Mesendoderm (in vitro differentiated cells): ENCODE measurements around the gene IDNK. TPM values are rescaled to one million over a fixed set of nuclear protein-coding genes. Genes with fewer than 3 reads are reported as not detected.

ENCODE experiments used
- DNase-seq: peaks from one replicate; pipeline ENCODE4 v3.0.0; 2013
- H2AK5ac ChIP-seq: 2 replicates; pipeline ENCODE4 v1.6.1; 2013; ENCODE audit warnings: low read length, inconsistent platforms
- H2BK120ac ChIP-seq: 2 replicates; pipeline ENCODE4 v1.6.1; 2013; ENCODE audit warnings: low read depth, mild to moderate bottlenecking, low read length, moderate library complexity, mixed read lengths
- H2BK15ac ChIP-seq: replicated peaks from 2 replicates; pipeline ENCODE4 v1.6.1; 2013; ENCODE audit warnings: low read depth, mild to moderate bottlenecking, moderate library complexity
- H2BK5ac ChIP-seq: 2 replicates; pipeline ENCODE4 v1.6.1; 2013; ENCODE audit warnings: low read length, inconsistent platforms
- H3K18ac ChIP-seq: 2 replicates; pipeline ENCODE4 v1.6.1; 2013; ENCODE audit warnings: mild to moderate bottlenecking, low read length, mixed read lengths
- H3K23ac ChIP-seq: one replicate; pipeline ENCODE4 v1.6.1; 2013; ENCODE audit warnings: low read length
- H3K27ac ChIP-seq: 2 replicates; pipeline ENCODE4 v1.5.1; 2013; ENCODE audit warnings: low read depth, mild to moderate bottlenecking, inconsistent platforms, low read length, moderate library complexity
- H3K27me3 ChIP-seq: 2 replicates; pipeline ENCODE4 v1.6.1; 2013; ENCODE audit warnings: low read length, control low read depth, mild to moderate bottlenecking, inconsistent platforms; ENCODE audit not compliant: insufficient read depth, poor library complexity
- H3K36me3 ChIP-seq: 2 replicates; pipeline ENCODE4 v1.6.1; 2013; ENCODE audit warnings: low read length, inconsistent platforms; ENCODE audit not compliant: control insufficient read depth, insufficient read depth
- H3K4ac ChIP-seq: one replicate; pipeline ENCODE4 v1.6.1; 2013; ENCODE audit warnings: low read depth, mild to moderate bottlenecking, low read length, moderate library complexity
- H3K4me1 ChIP-seq: 2 replicates; pipeline ENCODE4 v1.6.1; 2013; ENCODE audit warnings: low read depth, low read length, inconsistent platforms; ENCODE audit not compliant: control insufficient read depth
- H3K4me2 ChIP-seq: 2 replicates; pipeline ENCODE4 v1.6.1; 2013; ENCODE audit warnings: low read length
- H3K4me3 ChIP-seq: 2 replicates; pipeline ENCODE4 v1.5.1; 2013; ENCODE audit warnings: mild to moderate bottlenecking, low read length
- H3K56ac ChIP-seq: one replicate; pipeline ENCODE4 v1.6.1; 2013; ENCODE audit warnings: low read length
- H3K79me1 ChIP-seq: 2 replicates; pipeline ENCODE4 v1.6.1; 2013; ENCODE audit warnings: low read length, inconsistent platforms
- H3K79me2 ChIP-seq: 2 replicates; pipeline ENCODE4 v1.6.1; 2013; ENCODE audit warnings: mild to moderate bottlenecking, low read length; ENCODE audit not compliant: control insufficient read depth, insufficient read depth
- H3K9ac ChIP-seq: 2 replicates; pipeline ENCODE4 v1.6.1; 2013; ENCODE audit warnings: low read length, inconsistent platforms
- H4K5ac ChIP-seq: one replicate; pipeline ENCODE4 v1.6.1; 2013; ENCODE audit warnings: low read length
- H4K8ac ChIP-seq: one replicate; pipeline ENCODE4 v1.6.1; 2013; ENCODE audit warnings: low read depth, mild to moderate bottlenecking, control low read depth, low read length, moderate library complexity
- WGBS: extraction: QIAGEN DNeasy Blood & Tissue Kit; methylation state at CpG from one replicate; pipeline ENCODE4 v1.1.7; 2013; ENCODE audit warnings: low lambda C conversion rate, missing lambda C conversion rate; ENCODE audit not compliant: insufficient coverage; ENCODE audit errors: extremely low coverage; 5-methylcytosine and 5-hydroxymethylcytosine counted together
- polyA plus RNA-seq, 2 experiments: library from polyadenylated mRNA; stranded (reverse); fragments of 200-250 nt; gene quantifications; one replicate each; pipeline ENCODE4 v1.2.3, GENCODE V29; 2013

IDNK gene
- polyA plus RNA-seq (2013, experiment 1 of 2): 0.45 TPM
- polyA plus RNA-seq (2013, experiment 2 of 2): 0.62 TPM

GRCh38 chr9:83622939-83623678 lies at the start of gene IDNK:
IDNK (plus strand) TSS chr9:83623143; CDS start chr9:83623172, 29 bp downstream.
- no peaks in the 10 kb centered on the region for H3K36me3 ChIP-seq
- H4K8ac ChIP-seq: peak within 1 kb of the TSS; percentile 93
- peak within 1 kb of the TSS; percentile 62 for H3K4me3 ChIP-seq
- H3K56ac ChIP-seq: peak within 1 kb of the TSS; percentile 96
- H3K9ac ChIP-seq: peak within 1 kb of the TSS; percentile 84
- no peak within 1 kb of the TSS for H2BK15ac ChIP-seq
- H3K79me1 ChIP-seq: no peaks in the 10 kb centered on the region
- no peaks in the 10 kb centered on the region for H3K27me3 ChIP-seq
- H2BK5ac ChIP-seq: no peak within 1 kb of the TSS
- no peak within 1 kb of the TSS for H2AK5ac ChIP-seq
- peak within 1 kb of the TSS; percentile 29 for H3K23ac ChIP-seq
- peak; percentile 78 for DNase-seq
- H2BK120ac ChIP-seq: peak within 1 kb of the TSS; percentile 83
- no peaks in the 10 kb centered on the region for H3K79me2 ChIP-seq
- peak within 1 kb of the TSS; percentile 65 for H3K4ac ChIP-seq
- H3K27ac ChIP-seq: peak within 1 kb of the TSS; percentile 30
- no peak within 1 kb of the TSS for H4K5ac ChIP-seq
- WGBS: no CpG with 5 or more reads among the region's 79 CpGs
- peak within 1 kb of the TSS; percentile 73 for H3K4me2 ChIP-seq
- H3K4me1 ChIP-seq: no peaks in the 10 kb centered on the region
- H3K18ac ChIP-seq: peak within 1 kb of the TSS; percentile 86

GRCh38 chr9:83574482-83574881 lies 48.5 kb upstream of the IDNK start:
- no peak overlapping the region for H3K56ac ChIP-seq
- H3K4me1 ChIP-seq: no peaks in the 10 kb centered on the region
- DNase-seq: no peak
- H2AK5ac ChIP-seq: no peak overlapping the region
- no peak overlapping the region for H2BK120ac ChIP-seq
- no peak overlapping the region for H3K4me2 ChIP-seq
- no peak overlapping the region for H3K23ac ChIP-seq
- H4K5ac ChIP-seq: no peak overlapping the region
- no CpG with 5 or more reads among the region's 1 CpG for WGBS
- no peak overlapping the region for H2BK5ac ChIP-seq
- no peaks in the 10 kb centered on the region for H3K36me3 ChIP-seq
- H3K27ac ChIP-seq: no peak overlapping the region
- H2BK15ac ChIP-seq: no peak overlapping the region
- no peaks in the 10 kb centered on the region for H3K79me2 ChIP-seq
- H3K79me1 ChIP-seq: no peaks in the 10 kb centered on the region
- H3K4me3 ChIP-seq: no peak overlapping the region
- no peak overlapping the region for H3K18ac ChIP-seq
- H4K8ac ChIP-seq: no peak overlapping the region
- peaks cover 2% of the 10 kb centered on the region for H3K27me3 ChIP-seq
- H3K4ac ChIP-seq: no peak overlapping the region
- no peak overlapping the region for H3K9ac ChIP-seq

DNA sequence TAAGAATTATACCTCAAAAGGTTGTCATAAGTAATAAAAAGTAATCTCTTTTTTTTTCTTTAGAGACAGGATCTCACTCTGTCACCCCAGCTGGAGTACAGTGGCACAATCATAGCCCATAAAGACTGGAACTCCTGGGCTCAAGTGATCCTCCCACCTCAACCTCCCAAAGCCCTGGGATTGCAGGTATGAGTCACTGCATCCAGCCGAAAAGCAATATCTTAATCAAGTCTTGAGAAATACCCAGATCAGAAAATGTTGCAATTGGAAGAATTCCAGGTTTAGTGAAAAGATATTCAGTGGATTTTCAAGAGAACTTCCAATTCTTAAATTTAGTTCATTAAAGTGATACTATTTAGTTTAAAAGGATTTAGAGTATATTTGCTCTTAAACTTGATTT lies 40.9 kb upstream of the IDNK start:
- H2BK120ac ChIP-seq: no peak overlapping the region
- H3K36me3 ChIP-seq: no peaks in the 10 kb centered on the region
- no peak overlapping the region for H2BK5ac ChIP-seq
- H3K23ac ChIP-seq: no peak overlapping the region
- DNase-seq: no peak
- no peak overlapping the region for H3K4me2 ChIP-seq
- no peaks in the 10 kb centered on the region for H3K79me1 ChIP-seq
- no peaks in the 10 kb centered on the region for H3K27me3 ChIP-seq
- H3K18ac ChIP-seq: no peak overlapping the region
- no peak overlapping the region for H3K27ac ChIP-seq
- H4K8ac ChIP-seq: no peak overlapping the region
- no peak overlapping the region for H2AK5ac ChIP-seq
- H3K79me2 ChIP-seq: no peaks in the 10 kb centered on the region
- no peak overlapping the region for H3K9ac ChIP-seq
- no peak overlapping the region for H4K5ac ChIP-seq
- no peaks in the 10 kb centered on the region for H3K4me1 ChIP-seq
- WGBS: no CpG with 5 or more reads among the region's 1 CpG
- H3K4me3 ChIP-seq: no peak overlapping the region
- no peak overlapping the region for H3K4ac ChIP-seq
- no peak overlapping the region for H3K56ac ChIP-seq
- no peak overlapping the region for H2BK15ac ChIP-seq

- Histone ChIP-seq H4K5ac (no peak overlapping the region), H3K4me2 (no peak overlapping the region), H3K23ac (no peak overlapping the region), H3K4me1 (no peaks in the 10 kb centered on the region), H3K4me3 (no peak overlapping the region), H2BK15ac (no peak overlapping the region), H4K8ac (no peak overlapping the region), H2BK120ac (no peak overlapping the region), H3K4ac (no peak overlapping the region), H3K79me2 (no peaks in the 10 kb centered on the region), H3K56ac (no peak overlapping the region), H3K79me1 (no peaks in the 10 kb centered on the region), H3K9ac (no peak overlapping the region), H3K18ac (no peak overlapping the region), H3K36me3 (no peaks in the 10 kb centered on the region), H3K27me3 (no peaks in the 10 kb centered on the region), H3K27ac (no peak overlapping the region), H2AK5ac (no peak overlapping the region), H2BK5ac (no peak overlapping the region)
- no CpG with 5 or more reads among the region's 6 CpGs for WGBS
- peak; percentile 81 for DNase-seq
These were observed 39.6 kb upstream of the IDNK start for GRCh38 chr9:83583151-83584014.

DNA sequence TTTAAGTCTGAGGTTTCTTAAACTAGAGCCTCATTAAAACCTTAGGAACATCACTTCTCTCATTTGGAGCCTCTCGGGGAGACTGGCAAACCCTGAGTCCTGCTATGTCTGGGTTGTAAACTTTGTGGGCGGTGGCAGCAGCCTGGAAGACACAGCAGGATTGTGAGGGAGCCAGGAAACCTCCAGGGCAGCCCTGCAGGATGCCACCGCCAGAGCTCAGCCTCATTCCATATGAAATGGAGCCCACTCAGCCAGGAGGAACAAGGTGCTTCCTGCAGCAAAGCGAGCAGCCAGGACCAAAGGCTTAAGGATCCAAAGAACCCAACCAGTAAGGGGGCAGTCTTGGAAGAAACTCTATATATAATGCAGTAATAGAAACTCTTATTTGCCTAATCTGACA lies 37.9 kb upstream of the IDNK start:
- Histone ChIP-seq H3K79me1 (no peaks in the 10 kb centered on the region), H2BK120ac (no peak overlapping the region), H3K23ac (no peak overlapping the region), H3K4me1 (no peaks in the 10 kb centered on the region), H3K4me3 (no peak overlapping the region), H3K36me3 (no peaks in the 10 kb centered on the region), H3K4me2 (no peak overlapping the region), H3K18ac (no peak overlapping the region), H2BK5ac (no peak overlapping the region), H3K9ac (no peak overlapping the region), H2BK15ac (no peak overlapping the region), H3K27me3 (no peaks in the 10 kb centered on the region), H3K4ac (no peak overlapping the region), H4K8ac (no peak overlapping the region), H3K27ac (no peak overlapping the region), H3K79me2 (no peaks in the 10 kb centered on the region), H3K56ac (no peak overlapping the region), H4K5ac (no peak overlapping the region), H2AK5ac (no peak overlapping the region)
- WGBS: no CpG with 5 or more reads among the region's 4 CpGs
- no peak for DNase-seq
